HG03039 (cell line): Measurements from ENCODE around the gene SDE2.
A peak's percentile ranks its signal among the peaks of the same experiment; 100 is the strongest.
"Not testable (repeated sequence)": the region's sequence is repeated elsewhere in the genome, so short reads cannot be mapped to it uniquely, and the experiment has no call there.

Experiments
- ATAC-seq: cut with Tn5 transposase; IDR thresholded peaks from one replicate; pipeline ENCODE4 v1.9.1; 2021; ENCODE audit warnings: mild to moderate bottlenecking, moderate library complexity; ENCODE audit not compliant: unreplicated experiment

SDE2 gene

GRCh38 chr1:225979421-225979820, 19.7 kb downstream of the SDE2 start:
- no peak for ATAC-seq

GRCh38 chr1:225977937-225978748, 21.0 kb downstream of the SDE2 start:
- peak; percentile 45 for ATAC-seq

GRCh38 chr1:225975146-225975545, 24.0 kb downstream of the SDE2 start:
- ATAC-seq, result not testable (repeated sequence)

- no peak for ATAC-seq
Observed at GRCh38 chr1:225974454-225974853, 24.7 kb downstream of the SDE2 start.

- ATAC-seq, result no peak
Observed at GRCh38 chr1:225973158-225973557, 26.0 kb downstream of the SDE2 start.

- ATAC-seq, result no peak
Observed at GRCh38 chr1:225972344-225973152, 26.6 kb downstream of the SDE2 start.

GRCh38 chr1:225970592-225971157, 28.5 kb downstream of the SDE2 start:
- ATAC-seq, result not testable (repeated sequence)

- not testable (repeated sequence) for ATAC-seq
Observed at GRCh38 chr1:225969751-225970150, 29.4 kb downstream of the SDE2 start.

- ATAC-seq, result no peak
Observed at GRCh38 chr1:225965231-225965630, 33.9 kb downstream of the SDE2 start.

GRCh38 chr1:225963735-225964530, 35.2 kb downstream of the SDE2 start:
- no peak for ATAC-seq

GRCh38 chr1:225962440-225962975, 36.6 kb downstream of the SDE2 start:
- ATAC-seq, result peak; percentile 64

- no peak for ATAC-seq
Observed at GRCh38 chr1:225961659-225962439, 37.3 kb downstream of the SDE2 start.

GRCh38 chr1:225958041-225958440, 41.1 kb downstream of the SDE2 start:
- ATAC-seq, result no peak

- ATAC-seq, result no peak
Observed at GRCh38 chr1:225954753-225955152, 44.4 kb downstream of the SDE2 start.

- ATAC-seq, result no peak
Observed at GRCh38 chr1:225953315-225953714, 45.8 kb downstream of the SDE2 start.

GRCh38 chr1:225950905-225951497, 48.1 kb downstream of the SDE2 start:
- ATAC-seq, result no peak

GRCh38 chr1:225949041-225949440, 50.1 kb downstream of the SDE2 start:
- no peak for ATAC-seq

- no peak for ATAC-seq
Observed at GRCh38 chr1:225946803-225947202, 52.3 kb downstream of the SDE2 start.

GRCh38 chr1:225946082-225946620, 53.0 kb downstream of the SDE2 start:
- ATAC-seq, result no peak
